Activated CD4-positive, alpha-beta T cell treated with anti-CD3 and anti-CD28 coated beads for 4 hours (primary cell): ENCODE measurements around the gene R3HCC1L.

Experiments used
- DNase-seq, 2 donors: peaks; one replicate each; pipeline ENCODE4 v3.0.0-alpha.2; 2020

The R3HCC1L gene

DNA sequence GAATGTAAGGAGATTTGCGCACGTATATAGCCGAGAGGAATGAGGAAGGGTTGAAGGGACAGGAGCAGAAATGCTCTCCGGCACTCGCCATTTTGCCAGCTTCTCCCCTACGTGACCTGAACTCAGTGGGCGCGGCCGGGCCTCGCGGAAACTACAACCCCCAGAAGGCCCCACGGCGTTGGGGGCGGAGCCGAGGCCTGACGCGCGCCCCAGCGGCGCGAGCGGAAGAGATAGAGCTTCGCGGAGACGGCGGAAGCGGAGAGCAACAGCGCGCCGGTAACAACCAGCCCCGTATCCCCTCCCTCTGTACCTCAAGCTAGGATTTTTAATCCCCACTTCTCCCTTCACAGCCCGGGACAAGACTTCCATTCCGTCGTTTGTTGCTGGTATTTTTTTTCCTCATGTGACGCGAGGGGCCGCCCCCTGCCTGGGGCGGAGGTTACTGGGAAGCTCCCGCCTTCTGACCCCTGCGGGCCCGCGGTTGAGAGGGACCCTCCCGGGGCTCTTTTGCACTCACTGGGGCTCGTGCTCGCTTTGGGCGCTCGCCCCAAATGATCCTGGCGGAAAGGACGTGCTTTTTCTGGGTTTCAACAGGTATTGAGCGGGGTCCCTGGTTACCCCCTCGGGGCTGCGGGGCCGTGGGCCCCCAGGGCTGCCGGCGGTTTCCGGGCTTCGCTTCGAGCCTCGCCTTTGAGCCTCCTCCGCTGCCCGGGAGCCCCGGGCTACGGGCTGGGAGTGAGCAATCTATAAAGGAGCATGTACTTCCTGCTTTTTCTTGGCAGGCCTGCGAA is at the start of gene R3HCC1L:
Gene R3HCC1L (plus strand): TSS at position 227 of the 791 bp plus-strand sequence. CDS start 73,458 bp downstream, outside the sequence.
- peak; percentile 90 to 94 for DNase-seq

DNA sequence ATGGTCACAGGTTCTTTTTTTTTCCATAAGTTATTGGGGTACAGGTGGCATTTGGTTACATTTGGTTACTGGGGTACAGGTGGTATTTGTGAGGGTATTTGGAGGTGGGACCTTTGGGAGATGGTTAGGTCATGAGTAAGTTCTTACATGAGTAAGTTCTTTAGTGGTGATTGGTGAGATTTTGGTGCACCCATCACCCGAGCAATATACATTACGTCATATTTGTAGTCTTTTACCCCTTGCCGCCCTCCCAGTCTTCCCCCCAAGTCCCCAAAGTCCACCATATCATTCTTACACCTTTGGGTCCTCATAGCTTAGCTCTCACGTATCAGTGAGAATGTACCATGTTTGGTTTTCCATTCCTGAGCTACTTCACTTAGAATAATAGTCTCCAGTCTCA is 49.2 kb upstream of the R3HCC1L start:
- no peak for DNase-seq

DNA sequence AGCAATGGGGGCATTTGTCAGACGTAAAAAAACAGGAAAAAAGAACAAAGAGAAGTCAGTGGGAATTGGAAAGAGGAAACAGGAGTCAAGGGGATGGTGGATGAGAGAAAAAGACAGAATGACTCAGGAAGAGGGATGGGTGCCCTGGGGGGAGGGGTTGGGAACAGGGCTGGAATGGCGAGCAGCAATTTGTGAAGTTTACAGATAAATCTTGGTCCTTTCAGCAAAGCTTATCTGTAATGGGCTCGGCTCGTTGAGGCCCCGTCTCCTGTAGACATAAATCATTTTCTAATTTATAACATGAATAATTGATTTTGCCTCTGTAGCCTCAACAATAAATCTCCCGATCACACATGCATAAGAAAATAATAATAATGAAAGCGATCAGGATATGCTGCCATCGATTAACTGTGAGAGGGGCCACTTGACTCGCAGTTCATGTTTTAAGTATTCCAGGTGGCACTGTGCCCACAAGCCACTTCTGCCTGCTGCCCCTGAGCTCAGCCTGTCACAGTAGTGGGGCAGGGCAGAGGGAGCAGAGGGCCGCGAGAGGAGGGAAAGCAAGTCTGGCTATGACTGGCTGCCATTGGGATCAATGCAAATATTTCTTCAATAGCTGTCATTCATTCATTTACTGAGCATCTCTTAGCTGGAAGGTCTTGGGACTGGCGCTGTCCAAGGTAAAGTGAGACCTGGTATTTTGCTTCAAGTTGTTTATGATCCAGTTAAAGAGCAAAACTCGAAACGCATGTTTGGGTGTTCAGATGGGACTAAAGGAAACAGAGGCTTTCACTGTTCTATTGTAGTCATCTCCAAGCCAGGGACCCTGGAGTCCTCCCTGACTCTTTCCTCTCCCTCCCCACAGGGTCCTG is 47.4 kb upstream of the R3HCC1L start:
- DNase-seq, result no peak

DNA sequence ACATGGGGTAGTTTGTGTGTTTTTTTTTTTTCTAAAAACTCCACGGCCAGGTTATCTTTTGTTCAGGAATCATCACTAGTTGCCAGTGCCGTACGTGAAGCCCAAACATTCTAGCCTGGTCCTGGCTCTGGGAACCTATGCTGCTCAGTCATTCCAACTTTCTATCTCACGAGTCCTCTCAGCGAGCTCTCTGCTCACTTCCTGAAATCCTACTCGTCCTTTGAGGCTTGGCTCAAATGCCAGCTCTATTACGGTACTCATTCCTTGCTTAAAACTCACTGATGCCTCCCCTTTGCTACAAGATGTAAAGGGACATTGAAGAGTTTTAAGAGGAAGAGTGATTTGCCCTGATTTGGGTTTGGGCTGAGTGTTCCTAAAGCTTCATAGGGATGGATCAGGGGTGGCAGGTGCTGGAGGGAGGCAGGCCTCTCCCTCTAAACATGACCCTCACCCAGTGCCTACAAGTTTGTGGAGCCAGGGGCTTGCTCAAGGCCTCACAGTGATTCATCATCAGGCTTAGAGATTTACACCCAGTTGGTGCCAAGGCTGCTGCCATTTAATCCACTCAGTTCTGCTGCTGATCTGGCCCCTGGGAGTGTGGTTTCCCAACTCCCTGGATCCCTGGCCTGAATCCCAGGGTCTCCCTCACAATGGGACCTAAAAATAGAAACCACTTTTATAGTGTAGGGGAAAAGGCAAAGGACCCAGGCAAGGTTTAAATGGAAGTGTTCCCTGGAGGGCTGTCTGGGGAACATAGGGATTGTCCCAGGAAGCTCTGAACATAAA is 46.1 kb upstream of the R3HCC1L start:
- DNase-seq, result no peak

DNA sequence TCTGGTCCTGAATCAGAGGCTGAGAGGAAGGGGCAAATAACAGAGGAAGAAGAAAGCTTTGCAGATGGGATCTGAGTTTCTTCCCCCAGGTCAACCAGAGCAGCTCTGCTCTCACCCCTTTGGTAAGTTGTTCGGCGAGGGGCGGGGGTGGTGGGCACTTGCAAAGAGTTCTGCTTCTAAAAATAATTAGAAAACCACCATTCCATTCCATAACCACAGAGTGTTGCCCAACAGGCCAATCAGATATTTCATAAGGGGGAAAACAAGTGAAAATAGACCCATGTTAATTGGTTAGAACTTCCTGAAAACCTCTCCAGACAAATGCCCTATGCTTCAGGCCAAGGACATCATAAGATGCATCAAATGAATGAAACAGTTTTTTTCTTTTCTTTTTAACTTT is 43.6 kb upstream of the R3HCC1L start:
- DNase-seq, result no peak

DNA sequence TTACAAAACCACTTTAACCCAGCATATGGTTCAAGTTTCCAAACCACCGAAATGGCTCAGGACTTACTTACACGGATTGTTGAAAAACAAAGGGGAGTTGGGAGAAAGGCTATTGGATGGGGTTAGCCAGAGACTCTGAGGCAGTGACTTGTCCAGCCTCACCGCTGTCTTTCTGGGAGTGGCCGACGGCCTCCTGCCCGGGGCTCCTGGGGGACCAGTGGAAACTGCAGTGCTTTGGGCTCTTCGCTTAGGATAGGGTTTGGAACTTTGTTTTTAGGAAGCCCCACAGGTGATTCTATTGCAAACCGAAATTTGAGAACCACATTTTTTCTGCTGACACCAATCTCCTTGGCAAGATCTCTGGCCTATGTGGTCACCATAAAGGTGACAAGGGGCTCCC is 38.1 kb upstream of the R3HCC1L start:
- DNase-seq, result no peak

DNA sequence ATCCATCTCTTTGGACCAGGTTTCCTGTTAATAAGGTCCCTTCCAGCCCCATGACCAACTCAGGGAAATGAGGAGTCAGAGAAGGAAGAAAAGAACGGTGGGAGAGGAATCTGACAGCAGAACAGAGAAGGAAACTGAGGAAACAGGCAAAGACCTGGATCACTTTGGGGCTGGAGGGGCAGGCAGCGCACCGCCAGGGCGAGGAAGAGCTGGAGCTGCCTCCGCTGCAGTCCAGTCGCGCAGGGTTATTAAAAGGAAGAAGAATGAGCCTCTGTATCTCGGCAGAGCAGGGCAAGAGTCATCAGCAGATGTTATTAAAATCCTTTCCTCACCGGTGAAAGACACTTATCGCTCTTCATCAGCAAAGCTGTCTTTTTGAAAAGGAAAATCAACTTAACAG is 37.7 kb upstream of the R3HCC1L start:
- DNase-seq, result no peak

DNA sequence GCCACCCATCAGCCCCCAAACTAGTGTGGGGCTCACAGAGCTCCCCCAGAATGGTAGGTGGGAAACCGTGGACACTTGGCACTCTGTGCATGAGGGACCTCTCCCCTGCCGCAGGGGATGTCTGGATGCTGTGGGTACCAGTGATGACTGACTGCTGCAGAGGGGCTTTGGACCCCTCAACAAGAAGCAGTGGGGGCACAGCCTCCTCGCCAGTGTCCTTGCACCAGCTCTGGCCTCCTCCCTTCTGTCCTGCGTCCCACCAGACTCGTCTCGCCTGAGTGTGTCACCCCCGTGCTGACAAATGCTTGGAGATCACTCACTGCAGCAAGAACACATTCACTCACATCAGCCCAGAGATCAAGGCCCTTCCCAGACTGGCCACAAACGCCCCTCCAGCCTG is 37.3 kb upstream of the R3HCC1L start:
- no peak for DNase-seq

DNA sequence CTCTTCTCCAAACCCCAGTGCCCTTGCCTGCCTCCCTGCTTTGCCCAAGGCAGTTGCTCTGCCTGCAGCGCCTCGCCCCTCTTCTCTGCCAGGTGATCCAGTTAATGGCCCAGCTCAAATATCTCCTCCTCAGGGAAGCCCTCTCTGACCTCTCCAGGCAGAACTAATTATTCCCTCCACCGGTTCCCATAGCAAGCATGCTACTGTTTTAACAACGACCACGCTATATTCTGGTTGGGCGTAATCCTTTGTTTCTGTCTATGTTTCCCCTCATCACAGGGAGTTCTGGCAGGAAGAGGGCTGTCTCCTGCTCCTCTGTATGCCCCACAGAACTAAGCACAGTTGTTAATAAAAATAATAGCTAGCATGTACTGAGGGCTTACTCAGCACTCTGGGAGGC is 36.8 kb upstream of the R3HCC1L start:
- DNase-seq, result no peak

DNA sequence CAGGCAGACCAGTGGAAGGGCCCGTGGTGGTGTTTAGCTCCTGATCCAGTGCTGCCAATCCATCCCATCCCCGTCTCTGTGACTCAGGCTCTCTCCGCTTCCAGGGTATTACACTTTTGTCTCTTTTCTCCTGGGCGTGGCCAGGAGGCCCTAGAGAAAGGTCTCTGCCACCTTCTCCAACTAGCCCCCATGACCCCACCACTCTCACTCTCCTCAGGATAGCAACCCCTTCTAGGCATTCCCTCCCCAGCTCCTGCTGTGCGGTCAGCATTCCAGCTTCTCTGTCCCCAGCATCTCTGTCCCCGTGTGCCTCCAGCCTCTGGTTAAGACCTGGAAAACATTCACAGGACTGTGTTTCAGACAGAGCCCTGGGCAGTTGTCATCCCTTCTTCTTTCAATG is 36.2 kb upstream of the R3HCC1L start:
- DNase-seq, result no peak

DNA sequence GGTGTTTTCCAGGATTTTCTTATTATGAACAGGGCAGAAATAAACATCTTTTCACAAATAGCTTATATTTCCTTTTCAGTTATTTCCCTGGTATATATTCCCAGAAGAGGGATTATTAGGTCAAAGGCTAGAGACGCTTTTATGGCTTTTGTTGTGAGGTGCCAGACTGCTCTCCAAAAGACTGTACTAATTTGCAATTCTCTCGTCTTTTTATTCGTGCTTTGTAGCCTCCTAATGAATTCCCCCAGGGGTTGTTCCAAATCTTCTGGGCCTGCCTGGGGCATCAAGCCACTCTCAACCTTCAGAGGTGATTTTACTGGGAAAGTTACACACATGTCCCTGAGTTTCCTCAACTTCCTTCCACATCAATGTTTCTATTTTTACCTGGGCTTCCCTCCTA is 34.0 kb upstream of the R3HCC1L start:
- no peak for DNase-seq

DNA sequence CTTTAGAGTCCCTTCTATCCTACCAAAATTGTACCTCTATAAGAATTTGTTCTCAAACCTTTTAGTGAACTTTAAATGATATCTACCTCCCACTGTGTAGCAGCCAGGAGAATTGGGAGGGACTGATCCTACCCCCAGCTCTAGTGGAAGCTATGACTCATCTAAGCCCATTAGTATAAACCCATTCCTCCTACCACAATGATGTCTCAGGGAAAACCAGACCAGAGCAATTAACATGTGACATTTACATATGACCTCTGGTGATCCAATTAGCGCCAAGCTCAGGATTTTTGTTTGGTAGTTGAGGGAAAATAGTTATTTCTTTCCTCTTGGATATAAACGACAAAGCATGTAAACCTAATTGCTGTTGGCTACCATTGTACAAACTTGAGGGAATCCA is 33.1 kb upstream of the R3HCC1L start:
- no peak for DNase-seq

DNA sequence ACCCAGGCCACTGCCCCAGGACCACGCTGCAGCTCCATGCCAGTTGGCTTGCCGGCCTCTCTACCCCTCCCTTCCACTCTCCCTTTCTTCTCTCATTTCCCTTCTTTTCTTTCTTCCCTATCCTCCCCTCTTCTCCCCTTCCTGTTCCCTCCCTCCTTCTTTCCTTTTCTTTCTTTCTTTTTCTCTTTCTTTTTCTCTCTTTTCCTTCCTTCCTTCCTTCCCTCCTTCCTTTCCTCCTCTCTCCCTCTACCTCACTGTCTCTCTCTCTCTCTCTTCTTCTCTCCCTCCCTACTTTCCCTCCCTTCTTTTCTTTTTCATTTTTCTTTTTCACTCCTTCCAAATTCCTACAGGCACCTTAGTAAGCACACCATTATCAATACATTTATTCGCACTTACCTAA is 30.3 kb upstream of the R3HCC1L start:
- DNase-seq, result no peak

DNA sequence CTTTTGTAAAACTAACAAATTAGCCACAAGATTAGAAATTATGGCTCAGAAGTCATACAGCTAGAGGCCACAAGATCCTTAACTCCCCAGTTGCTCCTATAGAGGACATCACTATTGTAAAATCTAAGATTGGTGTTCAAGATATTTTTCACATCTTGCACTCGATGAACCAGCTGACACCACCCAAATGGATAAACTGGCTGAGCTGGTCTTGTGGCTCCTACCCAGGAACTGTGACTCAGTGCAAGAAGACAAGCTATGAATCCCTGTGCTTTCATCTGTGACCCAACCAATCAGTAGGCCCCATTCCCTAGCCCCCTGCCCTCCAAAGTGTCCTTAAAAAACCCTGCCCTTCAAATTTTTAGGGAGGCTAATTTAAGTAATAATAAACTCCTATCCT is 27.9 kb upstream of the R3HCC1L start:
- no peak for DNase-seq

DNA sequence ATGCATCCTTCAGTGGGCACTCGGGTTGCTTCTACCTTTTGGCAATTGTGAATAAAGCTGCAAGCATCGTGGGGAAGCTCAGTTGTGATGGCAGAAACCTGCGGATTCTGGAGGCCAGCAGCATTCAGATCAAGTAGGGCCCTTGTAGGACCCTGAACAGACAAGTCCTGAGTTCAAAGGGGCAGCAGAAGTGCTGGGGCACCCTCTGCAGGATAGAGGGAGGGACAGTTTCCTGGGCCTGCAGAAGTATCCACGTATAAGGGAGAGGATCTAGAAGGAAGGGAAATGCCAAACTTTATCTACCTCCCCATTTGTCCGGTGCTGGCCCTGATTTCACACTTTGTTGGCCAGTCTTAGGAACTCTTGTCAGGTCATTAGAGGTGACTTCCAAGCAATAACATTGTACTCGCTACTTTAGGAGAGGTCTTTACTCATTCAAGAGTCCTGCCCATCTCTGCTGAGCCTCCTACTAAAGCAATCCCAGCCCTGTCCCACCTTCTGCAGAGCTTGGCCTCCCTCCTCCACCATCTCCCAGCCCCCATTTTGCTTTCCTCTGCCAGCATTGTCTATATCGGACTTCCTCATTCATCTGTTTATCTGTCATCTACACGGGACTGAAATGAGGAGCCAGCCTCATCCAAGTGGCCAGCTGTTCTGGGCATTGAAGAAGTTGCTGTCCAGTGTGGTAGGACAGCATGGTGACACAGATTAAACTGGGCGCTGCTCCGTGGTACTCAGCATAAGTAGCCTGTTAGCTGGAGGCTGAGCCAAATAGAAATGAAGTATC is 26.6 kb upstream of the R3HCC1L start:
- no peak for DNase-seq

DNA sequence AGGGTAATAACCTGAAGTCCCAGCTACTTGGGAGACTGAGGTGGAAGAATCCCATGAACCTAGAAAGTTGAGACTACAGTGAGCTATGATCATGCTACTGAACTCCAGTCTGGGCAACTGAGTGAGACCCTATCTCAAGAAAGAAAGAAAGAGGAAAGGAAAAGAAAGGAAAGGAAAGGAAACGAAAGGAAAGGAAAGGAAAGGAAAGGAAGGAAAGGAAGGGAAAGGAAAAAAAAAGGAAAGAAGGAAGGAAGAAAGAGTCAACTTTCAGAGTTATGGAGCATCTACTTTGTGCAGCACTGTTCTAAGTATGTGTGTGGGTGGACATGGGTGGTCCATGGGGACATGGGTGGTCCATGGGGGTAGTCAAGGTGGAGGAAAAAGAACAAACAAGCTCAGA is 24.1 kb upstream of the R3HCC1L start:
- no peak for DNase-seq

DNA sequence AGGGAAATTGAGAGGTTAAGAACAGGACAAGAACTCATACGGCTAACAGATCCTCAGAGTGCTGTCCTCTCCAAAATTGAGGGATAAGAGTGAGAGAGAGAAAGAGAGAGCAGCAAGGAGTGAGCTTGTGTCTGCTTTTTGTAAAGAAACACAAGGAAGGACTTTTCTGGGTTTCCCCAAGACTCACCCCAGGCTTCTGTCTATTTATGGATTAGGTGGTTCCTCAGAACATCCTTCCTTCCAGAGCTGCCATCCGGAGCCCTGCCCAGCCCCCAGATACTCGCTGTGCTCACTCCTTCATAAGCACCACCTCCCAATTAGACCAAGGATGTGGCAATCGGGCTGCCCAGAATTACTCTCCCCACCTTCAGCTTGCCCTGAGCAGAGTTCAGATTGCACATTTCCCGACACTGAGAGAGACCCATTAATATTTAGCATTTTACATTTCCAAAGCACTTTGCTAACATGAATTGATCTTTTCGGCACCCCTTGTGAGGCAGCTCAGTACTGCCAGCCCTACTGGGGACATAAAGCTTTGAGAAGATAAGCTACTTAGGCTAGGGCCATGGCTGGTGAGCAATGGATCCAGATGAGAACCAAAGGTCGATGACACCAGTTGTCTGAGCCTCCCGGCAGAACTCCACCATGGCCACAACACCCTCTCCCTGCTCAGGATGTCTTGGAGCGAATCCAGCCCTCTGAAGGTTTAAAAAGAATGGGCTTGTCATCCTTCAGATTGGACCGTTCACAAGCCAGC is 19.2 kb upstream of the R3HCC1L start:
- no peak for DNase-seq

DNA sequence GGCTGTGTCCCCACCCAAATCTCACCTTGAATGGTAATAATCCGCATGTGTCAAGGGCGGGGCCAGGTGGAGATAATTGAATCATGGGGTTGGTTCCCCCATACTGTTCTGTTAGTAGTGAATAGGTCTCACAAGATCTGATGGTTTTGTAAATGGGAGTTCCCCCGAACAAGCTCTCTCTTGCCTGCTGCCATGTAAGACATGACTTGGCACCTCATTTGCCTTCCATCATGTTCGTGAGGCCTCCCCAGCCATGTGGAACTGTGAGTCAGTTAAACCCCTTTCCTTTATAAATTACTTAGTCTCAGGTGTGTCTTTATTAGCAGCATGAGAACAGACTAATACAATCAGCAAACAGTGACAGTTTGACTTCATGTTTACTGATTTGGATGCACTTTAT is 14.6 kb upstream of the R3HCC1L start:
- DNase-seq, result no peak

DNA sequence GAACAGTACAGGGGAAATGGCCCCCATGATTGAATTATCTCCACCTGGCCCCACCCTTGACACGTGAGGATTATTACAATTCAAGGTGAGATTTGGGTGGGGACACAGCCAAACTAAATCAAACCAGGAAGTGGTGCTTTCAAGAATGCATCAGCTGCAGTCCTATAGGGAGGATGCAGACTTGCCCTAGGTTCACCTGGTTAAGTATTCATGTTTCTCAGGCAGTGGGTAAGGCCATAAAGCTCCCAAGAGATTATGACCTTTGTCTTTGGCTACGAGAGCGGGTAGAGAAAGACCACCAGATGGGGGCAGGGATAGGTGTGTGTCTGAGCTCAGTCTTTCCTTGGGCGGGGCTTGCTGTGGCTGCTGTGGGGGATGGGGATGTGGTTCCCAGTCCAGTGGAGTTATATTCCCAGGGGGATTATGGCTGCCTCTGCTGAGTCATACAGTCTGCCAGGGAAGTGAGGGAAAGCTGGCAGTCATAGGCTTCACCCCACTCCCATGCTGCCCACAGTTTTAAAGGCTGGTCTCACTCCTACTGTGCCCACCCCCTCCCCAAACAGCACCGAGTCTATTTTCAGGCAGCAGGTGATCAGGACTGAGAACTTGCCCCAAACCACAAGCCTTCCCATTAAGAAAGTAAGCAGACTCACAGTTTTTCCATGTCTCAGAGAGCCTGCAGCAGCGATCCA is 8.4 kb upstream of the R3HCC1L start:
- DNase-seq, result no peak

DNA sequence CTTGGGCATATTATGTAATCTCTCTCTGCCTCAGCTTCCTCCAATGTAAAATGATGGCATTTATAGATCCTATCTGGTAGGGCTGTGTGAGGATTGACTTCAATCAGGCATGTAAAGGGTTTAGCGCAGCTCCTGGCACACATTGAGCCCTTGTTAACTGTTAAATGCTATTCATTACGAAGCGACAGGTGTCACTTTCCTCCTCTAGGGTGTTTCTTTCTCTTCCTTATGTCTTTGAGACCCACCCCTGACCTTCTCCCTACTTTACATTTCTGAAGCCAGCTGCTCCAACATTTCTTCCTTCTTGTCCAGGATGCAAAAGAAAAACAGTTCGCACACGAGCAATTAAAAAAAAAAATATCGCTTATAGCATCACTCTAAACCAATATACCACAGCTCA is 5.7 kb upstream of the R3HCC1L start:
- no peak for DNase-seq

DNA sequence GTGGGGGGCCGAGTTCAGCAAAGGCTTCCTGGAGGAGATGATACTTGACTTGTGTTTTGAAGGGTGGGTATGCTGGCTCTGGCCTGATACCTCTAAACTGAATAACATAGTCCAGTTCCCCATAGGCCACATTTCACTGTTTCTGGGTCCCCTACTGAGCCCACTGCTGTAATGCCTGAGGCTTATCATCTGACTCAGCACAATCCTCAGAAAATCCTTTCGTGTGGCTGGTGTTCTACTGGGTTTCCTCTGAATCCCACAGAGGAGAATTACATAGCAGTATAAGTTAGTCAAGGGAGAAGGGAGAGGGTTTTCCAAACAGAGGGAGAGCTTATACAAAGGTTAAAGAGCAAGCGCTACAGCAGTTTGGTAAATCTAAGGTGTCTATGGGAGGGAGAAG is 2.8 kb upstream of the R3HCC1L start:
- no peak for DNase-seq
